B cell (primary cell): ENCODE data around the gene FMN1. TPM values are rescaled to one million over a fixed set of nuclear protein-coding genes. Genes with fewer than 3 reads are reported as not detected.

Experiments
- ATAC-seq: fragments of 200-7000 bp; cut with Tn5 transposase; one replicate; pipeline ENCODE4 v1.10.0; 2021; ENCODE audit warnings: low read depth, mild to moderate bottlenecking, moderate number of reproducible peaks, moderate library complexity
- CTCF ChIA-PET: fragments of 350-600 bp; sonication (Branson Sonifier 250); formaldehyde crosslinking; loops from one replicate; lab custom pipeline; 2021; ENCODE audit warnings: antibody characterized with exemption, inconsistent platforms; lab: Charles Lee
- POLR2A ChIA-PET: fragments of 350-600 bp; sonication (Branson Sonifier 250); formaldehyde crosslinking; loops from one replicate; lab custom pipeline; 2021; ENCODE audit warnings: antibody characterized with exemption; lab: Charles Lee
- DNase-seq: peaks from one replicate; pipeline ENCODE4 v3.0.0; 2013
- H2AFZ ChIP-seq: 2 replicates; pipeline ENCODE4 v1.6.1; 2012; ENCODE audit warnings: mild to moderate bottlenecking, low read depth, low read length; ENCODE audit not compliant: insufficient read depth, poor library complexity, severe bottlenecking
- H3K27ac ChIP-seq, 2 donors: 1 replicate in 1 of 2; 2 replicates in 1 of 2; pipeline ENCODE4 v1.5.1; 2012 to 2013; ENCODE audit warnings: low read length in 2 of 2, mild to moderate bottlenecking in 2 of 2, moderate library complexity in 1 of 2
- H3K27me3 ChIP-seq, 4 experiments: fragments of 200-600 bp in 1 of 4; sonication (generic) in 1 of 4; replicated peaks in 1 of 4; 1 replicate in 2 of 4; 2 replicates in 2 of 4; pipeline versions ENCODE4 v1.6.1 to v1.7.0; 2013 to 2016; ENCODE audit warnings: low read length in 3 of 4, mild to moderate bottlenecking in 2 of 4, mixed read lengths in 1 of 4, moderate library complexity in 1 of 4; ENCODE audit not compliant: insufficient read depth in 4 of 4, control insufficient read depth in 3 of 4; ENCODE audit errors: control extremely low read depth in 1 of 4
- H3K36me3 ChIP-seq, 2 experiments: replicated peaks in 1 of 2; 1 replicate in 1 of 2; 2 replicates in 1 of 2; pipeline versions ENCODE4 v1.6.1 to v1.7.1; 2013; ENCODE audit warnings: low read length in 1 of 2; ENCODE audit not compliant: insufficient read depth in 2 of 2, control insufficient read depth in 1 of 2; ENCODE audit errors: control extremely low read depth in 1 of 2, extremely low read depth in 1 of 2
- H3K4me1 ChIP-seq, 2 donors: fragments of 200-600 bp in 1 of 2; sonication (generic) in 1 of 2; 1 replicate in 1 of 2; 2 replicates in 1 of 2; pipeline versions ENCODE4 v1.5.1 to v1.6.1; 2013 to 2017; ENCODE audit warnings: low read length in 2 of 2; ENCODE audit not compliant: control insufficient read depth in 2 of 2, insufficient read depth in 2 of 2
- H3K4me2 ChIP-seq: replicated peaks from 2 replicates; pipeline ENCODE3; 2012; ENCODE audit warnings: mild to moderate bottlenecking, low read depth, low read length; ENCODE audit not compliant: poor library complexity, severe bottlenecking
- H3K4me3 ChIP-seq, 5 experiments: fragments of 200-600 bp in 1 of 5; sonication (generic) in 1 of 5; 1 replicate in 3 of 5; 2 replicates in 2 of 5; pipeline versions ENCODE4 v1.5.1 to v1.7.0; 2011 to 2016; ENCODE audit warnings: low read length in 4 of 5, mild to moderate bottlenecking in 4 of 5, low read depth in 2 of 5, control low read depth in 1 of 5, moderate library complexity in 1 of 5; ENCODE audit not compliant: insufficient read depth in 1 of 5; ENCODE audit errors: control extremely low read depth in 1 of 5, extremely low read depth in 1 of 5
- H3K79me2 ChIP-seq: fragments of 200-600 bp; sonication (generic); one replicate; pipeline ENCODE4 v1.6.0; 2016; ENCODE audit warnings: low read length; ENCODE audit not compliant: control insufficient read depth, insufficient read depth
- H3K9ac ChIP-seq: fragments of 200-600 bp; sonication (generic); 2 replicates; pipeline ENCODE4 v1.6.1; 2017; ENCODE audit warnings: mild to moderate bottlenecking, low read length, moderate library complexity
- H3K9me3 ChIP-seq, 3 donors: one replicate each; pipeline versions ENCODE4 v1.6.1 to v1.7.1; 2013; ENCODE audit warnings: low read length in 2 of 3; ENCODE audit not compliant: control insufficient read depth in 2 of 3, insufficient read depth in 1 of 3; ENCODE audit errors: control extremely low read depth in 1 of 3
- H4K20me1 ChIP-seq: 2 replicates; pipeline ENCODE4 v1.6.0; 2012; ENCODE audit warnings: mild to moderate bottlenecking, low read length; ENCODE audit not compliant: insufficient read depth, control insufficient read depth, poor library complexity, severe bottlenecking
- H3K27ac Mint-ChIP-seq: one replicate; pipeline ENCODE4 v1.8.0; 2021; ENCODE audit warnings: mixed read lengths
- H3K27me3 Mint-ChIP-seq: one replicate; pipeline ENCODE4 v1.8.0; 2021; ENCODE audit warnings: mixed read lengths
- H3K4me1 Mint-ChIP-seq: one replicate; pipeline ENCODE4 v1.8.0; 2021; ENCODE audit warnings: mixed read lengths
- H3K4me3 Mint-ChIP-seq: one replicate; pipeline ENCODE4 v1.8.0; 2021; ENCODE audit warnings: mixed read lengths
- H3K9me3 Mint-ChIP-seq: one replicate; pipeline ENCODE4 v1.8.0; 2022; ENCODE audit warnings: mixed read lengths; ENCODE audit not compliant: insufficient read depth
- CTCF ChIP-seq: fragments of 200-600 bp; IDR thresholded peaks from one replicate; pipeline ENCODE4 v1.8.0; 2022; ENCODE audit warnings: antibody characterized with exemption, mild to moderate bottlenecking
- EZH2 ChIP-seq: IDR thresholded peaks from 2 replicates; pipeline ENCODE4 v1.6.1; 2012; ENCODE audit warnings: borderline replicate concordance, low read depth, mild to moderate bottlenecking, moderate library complexity, low read length; ENCODE audit not compliant: insufficient read depth, poor library complexity, severe bottlenecking
- WGBS: methylation state at CpG from one replicate; pipeline ENCODE4 v1.1.5; 2013; ENCODE audit warnings: missing lambda C conversion rate; ENCODE audit not compliant: insufficient coverage; 5-methylcytosine and 5-hydroxymethylcytosine counted together
- intact Hi-C: fragments of 100-400 bp; cut with micrococcal nuclease; formaldehyde crosslinking; loops from one replicate; pipeline ENCODE4 v1.10.0; 2022
- polyA plus RNA-seq: library from polyadenylated mRNA; depleted of rRNA; stranded (reverse); fragments of >200 nt; gene quantifications from 2 replicates; pipeline ENCODE4 v1.2.3, GENCODE V29; 2012
- total RNA-seq, 2 donors: library from RNA; stranded (reverse); fragments of 120-200 nt in 1 of 2; gene quantifications; 1 replicate in 1 of 2; 2 replicates in 1 of 2; pipeline versions ENCODE4 v1.2.3 to v1.2.4, GENCODE V29; 2013 to 2022

The FMN1 gene
- total and polyA plus RNA-seq, 2 donors (not counting 1 experiment from before 2014, with no cell fraction given), result 0.21 to 0.96 TPM

DNA sequence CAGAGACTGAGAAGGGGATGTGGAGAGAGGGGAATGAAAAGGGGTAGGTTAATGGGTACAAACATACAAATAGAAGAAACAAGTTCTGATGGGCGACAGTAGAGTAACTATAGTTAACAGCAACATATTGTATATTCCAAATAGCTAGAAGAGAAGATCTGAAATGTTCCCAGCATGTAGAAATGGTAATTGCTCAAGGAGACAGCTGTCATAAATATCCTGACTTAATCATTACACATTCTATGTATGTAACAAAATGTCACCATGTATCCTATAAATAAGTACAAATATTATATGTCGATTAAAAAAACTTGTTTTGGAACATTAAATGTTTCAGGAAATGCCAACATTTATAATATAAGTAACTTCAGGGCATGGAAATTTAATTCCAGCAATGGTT lies 23.3 kb downstream of the FMN1 start:
- DNase-seq (no peak), ATAC-seq (no peak)
- no peak for TF ChIP-seq CTCF
- Histone ChIP-seq H3K79me2 (no peaks in the 10 kb centered on the region), H3K27me3 (no peaks in the 10 kb centered on the region), H3K27ac (no peak overlapping the region), H2AFZ (no peak overlapping the region), H4K20me1 (no peaks in the 10 kb centered on the region), H3K36me3 (no peaks in the 10 kb centered on the region), H3K4me2 (no peak overlapping the region), H3K9ac (no peak overlapping the region), H3K4me1 (no peaks in the 10 kb centered on the region), H3K9me3 (no peaks in the 10 kb centered on the region), H3K4me3 (no peak overlapping the region)
- H3K27ac Mint-ChIP-seq, result no peak overlapping the region
- intact Hi-C loops, result no loop called here
- ChIA-PET CTCF (no interaction called here), POLR2A (interaction anchor here (0.9 kb wide), 1 partner anchor 23 kb away, joined by 3 read pairs; the partner anchor contains the start of gene FMN1)
- H3K4me3 Mint-ChIP-seq, result no peak overlapping the region
- no peaks in the 10 kb centered on the region for H3K9me3 Mint-ChIP-seq
- H3K27me3 Mint-ChIP-seq, result peaks cover 7% of the 10 kb centered on the region
- WGBS, result no CpG with 5 or more reads among the region's 2 CpGs
- no peaks in the 10 kb centered on the region for H3K4me1 Mint-ChIP-seq

- Histone ChIP-seq H3K27me3 (no peaks in the 10 kb centered on the region), H2AFZ (no peak overlapping the region), H3K79me2 (no peaks in the 10 kb centered on the region), H4K20me1 (no peaks in the 10 kb centered on the region), H3K9ac (no peak overlapping the region), H3K9me3 (no peaks in the 10 kb centered on the region), H3K36me3 (no peaks in the 10 kb centered on the region), H3K27ac (no peak overlapping the region), H3K4me2 (no peak overlapping the region), H3K4me3 (no peak overlapping the region), H3K4me1 (no peaks in the 10 kb centered on the region)
- Mint-ChIP-seq H3K4me3 (no peak overlapping the region), H3K9me3 (no peaks in the 10 kb centered on the region), H3K4me1 (no peaks in the 10 kb centered on the region), H3K27ac (no peak overlapping the region), H3K27me3 (peaks cover 7% of the 10 kb centered on the region)
- no CpG with 5 or more reads among the region's 3 CpGs for WGBS
- no peak for TF ChIP-seq EZH2
- TF ChIP-seq CTCF, result no peak
- intact Hi-C loops, result no loop called here
- ChIA-PET CTCF (interaction anchor here (0.8 kb wide), 1 partner anchor 10 kb away, joined by 3 read pairs; no protein-coding TSS in a partner anchor), POLR2A (no interaction called here)
- no peak for DNase-seq
- no peak for ATAC-seq
Measured at GRCh38 chr15:33169625-33170024, 24.9 kb downstream of the FMN1 start.
